ENCODE measurements around the gene GPS2.

GPS2 gene

GRCh38 chr17:7317161-7317803 lies 2.1 kb upstream of the GPS2 start:
- DNase-seq (ENCODE audit: low read depth in 2 of 2): no peak

- DNase-seq (ENCODE audit: low read depth in 2 of 2): no peak
Measured at GRCh38 chr17:7315570-7316235, 543 bp upstream of the GPS2 start.

- DNase-seq (ENCODE audit: low read depth in 2 of 2): no peak
Measured at GRCh38 chr17:7313890-7314718, 1.1 kb downstream of the GPS2 start.

DNA sequence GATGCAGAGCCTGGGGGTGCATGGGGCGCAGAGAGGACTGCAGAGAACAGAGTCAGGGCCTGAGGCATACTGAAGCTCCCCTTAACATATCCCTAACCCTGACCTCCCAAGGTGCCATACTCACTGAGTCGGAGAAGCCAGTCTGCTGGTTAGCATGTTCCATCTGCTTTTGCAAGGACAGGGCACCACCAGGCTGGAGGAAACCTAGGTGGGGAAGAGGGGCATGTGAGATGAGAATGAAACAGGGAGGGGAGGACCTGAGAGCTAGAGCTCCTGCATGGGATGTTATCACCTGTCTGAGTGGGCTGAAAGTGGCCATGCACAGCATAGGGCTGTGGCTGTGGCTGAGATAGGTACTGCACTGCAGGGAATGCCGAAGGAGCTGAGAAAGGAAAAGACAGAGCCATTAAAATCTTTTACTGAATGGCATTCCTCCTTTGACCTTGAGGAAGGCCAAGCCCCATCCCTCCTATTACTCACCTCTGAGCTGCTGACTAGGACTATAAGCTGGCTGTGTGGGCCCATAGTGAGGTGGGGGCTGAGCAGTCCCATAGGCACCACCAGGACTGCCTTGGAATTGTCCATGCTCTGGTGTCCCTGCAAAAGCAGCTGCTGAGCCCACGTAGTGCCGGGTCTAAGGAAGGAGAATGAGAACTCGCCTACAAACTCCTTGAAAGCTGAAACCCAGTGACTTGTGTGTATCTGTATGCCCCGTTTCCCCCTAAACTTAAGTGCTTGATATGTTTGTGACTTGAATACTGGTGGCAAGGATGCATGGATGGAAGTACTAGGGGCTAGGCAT lies 1.9 kb downstream of the GPS2 start:
- no peak for DNase-seq (ENCODE audit: low read depth in 2 of 2)

- DNase-seq (ENCODE audit: low read depth in 2 of 2): no peak
Measured at GRCh38 chr17:7312432-7313087, 2.6 kb downstream of the GPS2 start.

- no peak for DNase-seq (ENCODE audit: low read depth in 2 of 2)
Measured at GRCh38 chr17:7311110-7311705, 4.0 kb downstream of the GPS2 start.

DNA sequence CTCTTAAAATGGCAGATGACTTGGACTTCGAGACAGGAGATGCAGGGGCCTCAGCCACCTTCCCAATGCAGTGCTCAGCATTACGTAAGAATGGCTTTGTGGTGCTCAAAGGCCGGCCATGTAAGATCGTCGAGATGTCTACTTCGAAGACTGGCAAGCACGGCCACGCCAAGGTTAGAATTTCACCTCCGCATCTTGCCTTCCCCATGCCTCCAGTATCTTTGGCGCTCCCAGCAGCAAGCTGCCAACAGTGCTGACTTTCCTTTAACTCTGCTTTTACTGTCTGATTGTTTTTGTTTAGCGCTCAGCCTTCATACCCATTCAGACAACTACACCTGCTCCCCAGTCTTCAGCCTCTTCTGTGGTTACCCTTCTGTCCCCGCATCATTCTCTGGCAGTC lies 5.5 kb downstream of the GPS2 start:
- no peak for DNase-seq (ENCODE audit: low read depth in 2 of 2)

DNA sequence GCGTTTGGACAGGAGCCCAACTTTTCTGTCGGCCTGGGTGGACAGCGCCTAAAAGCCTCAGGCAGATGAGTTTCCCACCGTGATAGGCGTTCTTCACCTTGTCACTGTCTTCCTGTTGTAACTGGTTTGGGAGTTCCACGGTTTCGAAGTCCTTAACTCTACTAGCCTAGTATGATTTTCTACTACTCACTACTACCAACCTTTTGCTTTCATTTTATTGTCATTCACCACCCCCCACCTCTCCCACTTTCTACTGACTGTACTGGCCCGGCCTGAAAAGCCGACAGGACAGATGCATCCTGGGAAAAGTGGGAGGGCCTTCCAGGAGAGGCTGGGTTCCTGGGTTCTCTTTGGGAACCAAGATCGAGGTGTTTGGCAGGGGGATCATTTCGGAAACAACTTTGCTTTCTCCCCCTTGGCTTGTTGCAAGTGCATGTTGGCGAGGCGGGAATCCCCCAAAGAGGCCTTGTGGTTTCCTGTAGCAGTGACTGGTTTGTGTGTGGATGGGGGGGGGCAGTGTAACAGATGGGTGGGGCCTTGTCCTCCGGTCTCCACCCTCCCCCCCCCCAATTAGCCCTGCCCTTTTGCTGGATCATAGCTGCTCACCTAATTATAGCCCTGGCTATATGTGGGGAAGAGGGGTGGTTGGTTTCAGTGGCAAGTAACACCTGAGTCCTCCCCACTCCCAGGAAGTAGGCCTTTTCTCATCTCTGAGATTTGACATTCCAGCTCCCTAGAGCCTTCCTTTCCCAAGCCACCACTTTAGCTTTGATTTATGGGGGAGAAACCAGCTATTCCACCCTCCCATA lies 6.3 kb downstream of the GPS2 start:
- peak; percentile 40 to 44 for DNase-seq (ENCODE audit: low read depth in 2 of 2)

GRCh38 chr17:7307686-7308624 lies 7.2 kb downstream of the GPS2 start:
- DNase-seq (ENCODE audit: low read depth in 2 of 2): no peak

DNA sequence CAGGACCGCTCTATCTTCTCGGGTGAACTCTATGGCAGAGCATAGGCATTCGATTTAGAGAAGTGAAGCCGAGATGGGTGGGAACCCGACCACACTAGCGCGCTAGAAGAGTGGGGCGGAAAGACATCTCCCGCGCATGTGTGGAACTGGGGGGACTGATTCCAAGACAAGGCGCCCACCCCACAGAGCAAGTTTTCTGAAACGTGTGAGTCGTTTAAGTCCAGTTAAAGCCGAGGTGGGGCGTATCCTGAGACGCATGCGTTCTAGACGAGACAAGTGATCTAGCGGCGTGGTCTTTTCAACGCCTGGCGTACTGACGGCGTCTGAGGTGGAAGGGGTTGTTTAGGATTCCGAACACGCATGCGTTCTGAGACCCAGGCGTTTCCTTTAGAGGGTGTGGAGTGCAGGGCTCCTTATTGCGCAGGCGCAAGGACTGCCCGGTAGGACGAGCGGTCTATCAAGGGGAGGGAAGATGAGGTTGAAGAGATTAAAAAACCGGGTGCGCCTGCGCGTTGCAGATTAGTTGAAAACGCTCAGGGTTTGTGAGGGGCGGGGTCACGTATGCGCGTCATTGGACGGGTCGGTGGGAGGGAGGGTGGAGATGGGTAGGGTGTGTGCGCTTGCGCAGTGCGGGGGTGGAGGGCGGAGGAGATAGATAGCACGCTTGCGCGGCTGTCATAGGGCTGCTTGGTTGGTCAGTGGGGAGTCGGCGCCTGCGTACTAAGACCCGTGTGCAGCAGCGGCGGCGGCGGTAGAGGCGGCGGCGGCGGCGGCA lies 8.1 kb downstream of the GPS2 start, which contains the start of gene EIF5A:
Gene EIF5A, plus strand, starts transcription at position 718 of the 775 bp plus-strand sequence. CDS start 2,008 bp downstream, outside the sequence.
- peak; percentile 100 for DNase-seq (ENCODE audit: low read depth in 2 of 2)

GRCh38 chr17:7304179-7304578 lies 11.0 kb downstream of the GPS2 start:
- DNase-seq (ENCODE audit: low read depth in 2 of 2): no peak

DNA sequence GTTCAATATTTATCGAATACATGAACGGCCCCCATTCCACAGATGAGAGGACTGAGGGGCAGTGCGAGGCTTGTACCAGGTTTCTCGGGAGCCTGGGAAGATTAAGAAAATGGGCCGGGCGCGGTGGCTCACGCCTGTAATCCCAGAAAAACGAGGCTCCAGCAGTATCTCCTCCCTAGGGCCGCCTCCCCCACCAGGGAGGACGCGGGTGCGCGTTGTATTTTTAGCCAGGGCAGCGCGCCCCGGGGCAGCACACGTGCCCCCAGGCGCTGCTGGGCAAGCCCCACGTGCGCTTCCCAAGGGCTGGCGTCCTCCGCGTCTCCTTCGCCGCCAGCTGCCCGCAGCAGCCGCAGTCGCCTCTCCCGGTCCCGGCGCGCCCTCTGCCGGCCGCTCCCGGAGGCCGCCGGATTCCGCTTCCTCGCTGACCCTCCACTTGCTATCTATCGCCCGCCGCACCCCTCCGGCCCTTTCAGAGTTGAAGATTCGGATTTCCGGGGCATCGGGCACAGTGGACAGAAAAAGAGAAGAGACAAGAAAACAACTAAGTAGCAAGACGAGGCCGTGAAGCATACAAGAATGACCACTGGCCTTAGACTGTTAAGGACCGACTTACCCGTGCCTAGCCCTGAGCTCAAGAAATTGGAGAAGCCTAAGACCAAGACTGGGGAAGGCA lies 18.8 kb downstream of the GPS2 start:
- no peak for DNase-seq (ENCODE audit: low read depth in 2 of 2)

GRCh38 chr17:7295230-7296180 lies 19.7 kb downstream of the GPS2 start:
- no peak for DNase-seq (ENCODE audit: low read depth in 2 of 2)

DNA sequence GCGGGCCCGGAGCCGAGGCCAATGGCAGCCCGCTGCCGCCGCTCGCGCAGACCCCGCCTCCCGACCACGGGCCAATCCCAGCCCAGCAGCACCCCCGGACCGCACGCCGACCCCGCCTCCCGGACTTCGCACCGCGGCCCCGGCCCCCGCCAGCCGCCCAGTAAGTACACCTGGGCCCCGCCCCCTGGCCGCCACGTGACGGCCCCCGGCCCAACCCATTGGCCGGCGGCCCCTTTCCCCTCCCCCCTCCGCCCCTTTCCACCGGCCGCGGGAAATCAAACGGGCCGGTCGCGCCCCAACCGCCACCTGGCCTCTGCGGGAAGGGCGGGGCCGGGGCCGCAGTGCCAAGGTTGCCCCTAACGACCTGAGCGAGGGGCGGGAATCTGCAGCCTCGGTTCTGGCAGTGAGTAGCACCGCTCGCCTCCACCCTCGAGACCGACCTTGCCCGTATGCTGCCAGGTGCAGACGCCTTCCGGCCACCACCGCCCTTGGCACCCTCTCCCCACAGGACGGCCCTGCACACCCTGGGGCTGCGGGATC lies 20.5 kb downstream of the GPS2 start, which contains the start of gene YBX2:
Gene YBX2, minus strand, starts transcription at position 26 of the 540 bp plus-strand sequence. CDS start 139 bp downstream, outside the sequence.
- DNase-seq (ENCODE audit: low read depth in 2 of 2): no peak

GRCh38 chr17:7293816-7294613 lies 21.1 kb downstream of the GPS2 start:
- no peak for DNase-seq (ENCODE audit: low read depth in 2 of 2)
